Fibroblast of mammary gland (primary cell): Measurements from ENCODE around the gene WDSUB1.

Source experiments
- DNase-seq: peaks from one replicate; pipeline ENCODE4 v3.0.0-alpha.2; 2010; ENCODE audit warnings: low read depth
- H3K4me3 ChIP-seq: 2 replicates; pipeline ENCODE4 v1.5.1; 2011; ENCODE audit warnings: low read depth, mild to moderate bottlenecking, low read length, moderate library complexity; ENCODE audit not compliant: control insufficient read depth
- CTCF ChIP-seq: conservative IDR thresholded peaks from 2 replicates; pipeline ENCODE4 v1.5.1; 2011; ENCODE audit warnings: low read depth, low read length, inconsistent platforms; ENCODE audit not compliant: control insufficient read depth, insufficient read depth

WDSUB1 gene

GRCh38 chr2:159214325-159214865 is 72.1 kb downstream of the WDSUB1 start:
- no peak overlapping the region for H3K4me3 ChIP-seq
- no peak for TF ChIP-seq CTCF
- DNase-seq, result no peak

- TF ChIP-seq CTCF, result no peak
- no peak for DNase-seq
- no peak overlapping the region for H3K4me3 ChIP-seq
These were observed 73.2 kb downstream of the WDSUB1 start for GRCh38 chr2:159213296-159213695.

GRCh38 chr2:159211447-159212396 is 74.8 kb downstream of the WDSUB1 start:
- no peak for TF ChIP-seq CTCF
- no peak for DNase-seq
- H3K4me3 ChIP-seq, result no peak overlapping the region

GRCh38 chr2:159209341-159210306 is 76.9 kb downstream of the WDSUB1 start:
- no peak overlapping the region for H3K4me3 ChIP-seq
- no peak for TF ChIP-seq CTCF
- no peak for DNase-seq

- TF ChIP-seq CTCF, result no peak
- H3K4me3 ChIP-seq, result no peak overlapping the region
- no peak for DNase-seq
These were observed 78.1 kb downstream of the WDSUB1 start for GRCh38 chr2:159208438-159208837.

- H3K4me3 ChIP-seq, result no peak overlapping the region
- no peak for DNase-seq
- TF ChIP-seq CTCF, result no peak
These were observed 79.6 kb downstream of the WDSUB1 start for GRCh38 chr2:159206736-159207380.
